Fibroblast of villous mesenchyme (primary cell): ENCODE data around the gene SUMO2. TPM values are rescaled to one million over a fixed set of nuclear protein-coding genes. Genes with fewer than 3 reads are reported as not detected.
"Not testable (repeated sequence)": the region's sequence is repeated elsewhere in the genome, so short reads cannot be mapped to it uniquely, and the experiment has no call there.

ENCODE experiments used
- DNase-seq: peaks from one replicate; pipeline ENCODE4 v3.0.0-alpha.2; 2010; ENCODE audit warnings: low read depth
- H3K4me3 ChIP-seq: 2 replicates; pipeline ENCODE4 v1.5.1; 2011; ENCODE audit warnings: low read depth, mild to moderate bottlenecking, low read length
- total RNA-seq: library from RNA; depleted of rRNA; stranded (reverse); fragments of >200 nt; gene quantifications from 2 replicates; pipeline ENCODE4 v1.2.3, GENCODE V29; 2012
- TF ChIP-seq, protein P1 (sequence below): IDR thresholded peaks from 2 replicates; pipeline ENCODE4 v1.5.1; 2012; ENCODE audit warnings: low read depth, mild to moderate bottlenecking, low read length; ENCODE audit not compliant: insufficient read depth

SUMO2 gene
- total RNA-seq, 1 donor: 124 TPM

DNA sequence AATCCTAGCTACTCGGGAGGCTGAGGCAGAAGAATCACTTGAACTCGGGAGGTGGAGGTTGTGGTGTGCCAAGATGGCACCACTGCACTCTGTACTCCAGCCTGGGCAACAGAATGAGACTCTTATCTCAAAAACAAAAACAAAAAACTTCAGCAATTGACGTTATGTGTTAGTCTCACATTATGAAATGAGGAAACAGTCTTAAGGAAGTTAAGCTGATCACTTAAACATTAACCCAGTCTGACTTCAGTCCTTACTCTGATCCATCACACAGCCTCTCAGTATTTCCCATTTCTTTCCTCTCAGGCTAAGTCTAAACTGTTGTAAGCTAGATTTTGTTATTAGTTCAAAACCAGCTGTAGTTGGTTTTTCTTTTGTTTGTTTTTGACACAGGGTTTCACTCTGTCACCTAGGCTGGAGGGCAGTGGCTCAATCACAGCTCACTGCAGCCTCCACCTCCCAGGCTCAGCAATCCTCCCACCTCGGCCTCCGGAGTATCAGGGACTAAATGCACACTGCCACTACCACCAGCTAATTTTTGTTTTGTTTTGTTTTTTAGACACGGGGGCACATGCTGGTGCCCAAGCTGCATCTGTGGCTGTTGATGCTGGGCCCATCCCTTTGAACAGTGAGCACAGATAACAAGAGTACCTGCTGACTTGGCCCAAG lies 34.7 kb downstream of the SUMO2 start:
- no peak overlapping the region for H3K4me3 ChIP-seq
- no peak for DNase-seq
- TF ChIP-seq, protein P1, sequence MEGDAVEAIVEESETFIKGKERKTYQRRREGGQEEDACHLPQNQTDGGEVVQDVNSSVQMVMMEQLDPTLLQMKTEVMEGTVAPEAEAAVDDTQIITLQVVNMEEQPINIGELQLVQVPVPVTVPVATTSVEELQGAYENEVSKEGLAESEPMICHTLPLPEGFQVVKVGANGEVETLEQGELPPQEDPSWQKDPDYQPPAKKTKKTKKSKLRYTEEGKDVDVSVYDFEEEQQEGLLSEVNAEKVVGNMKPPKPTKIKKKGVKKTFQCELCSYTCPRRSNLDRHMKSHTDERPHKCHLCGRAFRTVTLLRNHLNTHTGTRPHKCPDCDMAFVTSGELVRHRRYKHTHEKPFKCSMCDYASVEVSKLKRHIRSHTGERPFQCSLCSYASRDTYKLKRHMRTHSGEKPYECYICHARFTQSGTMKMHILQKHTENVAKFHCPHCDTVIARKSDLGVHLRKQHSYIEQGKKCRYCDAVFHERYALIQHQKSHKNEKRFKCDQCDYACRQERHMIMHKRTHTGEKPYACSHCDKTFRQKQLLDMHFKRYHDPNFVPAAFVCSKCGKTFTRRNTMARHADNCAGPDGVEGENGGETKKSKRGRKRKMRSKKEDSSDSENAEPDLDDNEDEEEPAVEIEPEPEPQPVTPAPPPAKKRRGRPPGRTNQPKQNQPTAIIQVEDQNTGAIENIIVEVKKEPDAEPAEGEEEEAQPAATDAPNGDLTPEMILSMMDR: no peak

DNA sequence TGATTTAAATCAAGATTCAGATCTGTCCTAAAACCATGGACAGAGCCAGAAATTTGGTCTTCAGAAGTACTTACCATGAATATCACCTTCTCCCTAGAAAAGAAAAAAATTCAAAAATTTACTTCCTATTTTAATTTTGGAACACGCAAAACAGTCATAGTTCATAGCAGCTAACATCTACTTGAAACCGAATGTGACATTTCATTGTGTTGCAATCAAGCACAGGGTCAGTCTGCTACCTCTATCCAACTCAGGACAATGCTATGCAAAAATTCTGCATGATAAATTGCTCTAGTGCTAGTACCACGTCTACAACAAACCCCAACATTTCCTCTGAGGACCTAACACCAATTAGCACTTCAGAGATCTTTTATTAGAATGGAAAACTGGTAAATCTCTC lies 36.2 kb downstream of the SUMO2 start:
- no peak overlapping the region for H3K4me3 ChIP-seq
- DNase-seq: peak; percentile 40
- TF ChIP-seq, protein P1: no peak

DNA sequence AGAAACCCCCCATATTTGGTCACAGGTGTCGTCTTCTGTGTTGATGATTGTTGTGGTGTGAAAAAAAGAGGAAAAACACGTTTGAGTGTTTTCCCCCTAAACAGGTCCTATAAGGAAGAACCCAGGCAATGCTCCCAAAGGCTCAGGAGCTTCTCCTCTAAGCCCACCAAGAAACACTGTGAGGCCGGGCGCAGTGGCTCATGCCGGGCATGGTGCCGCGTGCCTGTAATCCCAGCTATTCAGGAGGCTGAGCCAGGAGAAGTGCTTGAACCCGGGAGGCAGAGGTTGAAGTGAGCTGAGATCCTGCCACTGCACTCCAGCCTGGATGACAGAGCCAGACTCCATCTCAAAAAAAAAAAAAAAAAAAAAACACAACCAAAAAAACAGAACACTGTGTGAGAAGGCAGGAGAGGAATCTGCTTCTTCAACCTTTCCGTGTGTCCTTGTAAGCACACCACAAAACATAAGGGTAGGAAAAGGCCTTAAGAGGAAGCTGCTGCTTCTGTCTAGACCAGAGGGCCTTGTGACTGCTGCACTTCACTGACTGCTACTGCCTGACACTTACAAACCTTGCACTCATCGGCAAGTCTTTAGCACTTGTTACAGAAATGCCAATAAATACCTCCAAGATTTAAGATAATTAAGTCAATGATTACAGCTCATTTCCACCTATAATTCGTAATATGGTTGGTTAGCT lies 37.8 kb downstream of the SUMO2 start:
- TF ChIP-seq, protein P1: no peak
- no peak for DNase-seq
- H3K4me3 ChIP-seq: no peak overlapping the region

DNA sequence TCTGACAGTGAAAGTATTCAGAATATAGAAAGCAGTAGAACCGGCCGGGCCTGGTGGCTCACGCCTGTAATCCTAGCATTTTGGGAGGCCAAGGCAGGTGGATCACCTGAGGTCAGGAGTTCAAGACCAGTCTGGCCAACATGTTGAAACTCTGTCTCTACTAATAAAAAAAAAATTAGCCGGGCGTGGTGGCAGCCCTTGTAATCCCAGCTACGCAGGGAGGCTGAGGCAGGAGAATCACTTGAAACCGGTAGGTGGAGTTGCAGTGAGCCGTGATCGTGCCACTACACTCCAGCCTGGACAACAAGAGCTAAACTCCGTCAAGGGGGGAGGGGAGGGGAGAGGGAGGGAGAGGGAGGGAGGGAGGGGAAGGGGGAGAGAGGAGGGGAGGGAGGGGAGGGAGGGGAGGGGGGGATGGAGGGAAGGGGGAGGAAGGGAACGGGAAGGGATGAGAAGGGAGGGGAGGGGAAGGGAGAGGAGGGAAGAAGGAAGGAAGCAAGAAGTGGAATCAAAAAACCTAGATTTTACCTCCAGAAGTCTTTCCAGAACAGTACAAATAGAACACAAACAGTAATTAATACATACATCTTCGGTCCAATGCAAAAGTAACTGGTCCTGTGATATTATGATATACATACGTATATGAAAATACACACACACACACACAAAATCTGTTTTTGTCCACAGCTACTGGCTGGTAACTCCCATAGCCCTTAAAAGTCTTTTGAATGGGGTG lies 40.4 kb downstream of the SUMO2 start:
- TF ChIP-seq, protein P1: no peak
- H3K4me3 ChIP-seq: no peak overlapping the region
- DNase-seq: no peak

DNA sequence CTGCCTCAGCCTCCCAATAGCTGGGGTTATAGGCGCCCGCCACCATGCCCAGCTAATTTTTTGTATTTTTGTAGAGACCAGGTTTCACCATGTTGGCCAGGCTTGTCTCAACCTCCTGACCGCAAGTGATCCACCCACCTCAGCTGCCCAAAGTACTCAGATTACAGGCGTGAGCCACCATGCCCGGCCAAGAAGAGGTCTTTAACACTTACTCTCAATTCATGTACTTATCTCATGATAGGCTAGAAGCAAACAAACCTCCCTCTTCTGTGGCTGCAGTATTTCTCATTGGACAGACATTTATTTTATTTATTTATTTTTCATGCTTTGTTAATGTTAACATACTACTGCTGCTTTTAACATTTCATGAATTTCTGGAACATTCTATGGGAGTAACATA lies 44.2 kb downstream of the SUMO2 start:
- no peak overlapping the region for H3K4me3 ChIP-seq
- no peak for DNase-seq
- TF ChIP-seq, protein P1: no peak

DNA sequence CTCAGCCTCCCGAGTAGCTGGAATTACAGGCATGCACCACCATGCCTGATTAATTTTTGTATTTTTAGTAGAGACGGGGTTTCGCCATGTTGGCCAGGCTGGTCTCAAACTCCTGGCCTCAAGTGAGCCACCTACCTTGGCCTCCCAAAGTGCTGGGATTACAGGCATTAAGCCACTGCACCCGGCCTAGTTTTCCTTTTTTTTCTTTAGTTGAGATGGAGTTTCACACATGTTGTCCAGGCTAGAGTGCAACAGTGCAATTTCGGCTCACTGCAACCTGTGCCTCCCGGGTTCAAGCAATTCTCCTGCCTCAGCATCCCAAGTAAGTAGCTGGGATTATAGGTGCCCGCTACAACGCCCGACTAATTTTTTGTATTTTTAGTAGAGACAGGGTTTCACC lies 45.0 kb downstream of the SUMO2 start:
- DNase-seq, H3K4me3 ChIP-seq: not testable (repeated sequence)

DNA sequence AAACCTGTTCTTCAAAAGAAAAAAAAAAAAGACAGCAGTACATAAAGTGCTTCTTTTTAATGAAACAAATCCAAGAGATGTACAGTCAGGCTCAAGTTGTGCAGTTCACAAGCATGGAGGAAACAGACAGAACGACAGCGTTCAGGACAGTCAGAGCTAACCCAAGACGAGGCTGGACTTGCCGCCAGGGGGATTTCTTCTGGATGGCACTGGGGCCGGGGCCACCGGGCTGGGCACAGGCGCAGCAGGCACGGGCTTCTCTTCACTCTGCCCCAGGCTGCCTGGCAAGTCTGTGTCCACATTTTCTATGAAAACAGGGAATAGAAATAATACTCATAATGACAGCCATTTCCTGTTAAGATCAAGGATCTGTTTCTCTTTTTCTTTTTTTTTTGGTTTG lies 46.8 kb downstream of the SUMO2 start:
- no peak overlapping the region for H3K4me3 ChIP-seq
- TF ChIP-seq, protein P1: no peak
- no peak for DNase-seq
